Ovary (tissue), 9 donors: ENCODE results near the gene AMY2A. TPM values are rescaled to one million over a fixed set of nuclear protein-coding genes. Genes with fewer than 3 reads are reported as not detected.
"Not testable (repeated sequence)": the region's sequence is repeated elsewhere in the genome, so short reads cannot be mapped to it uniquely, and the experiment has no call there.

Source experiments
- DNase-seq, 5 donors: peaks; one replicate each; pipeline ENCODE4 v3.0.0-alpha.2; 2019 to 2020
- H3K27ac ChIP-seq, 2 donors: fragments of 200-600 bp; one replicate each; pipeline versions ENCODE4 v1.5.1 to v1.8.0; 2019 to 2022
- H3K27me3 ChIP-seq: fragments of 200-600 bp; one replicate; pipeline ENCODE4 v1.8.0; 2022
- H3K36me3 ChIP-seq: fragments of 200-600 bp; sonication (generic); one replicate; pipeline ENCODE4 v1.5.1; 2019
- H3K4me1 ChIP-seq: one replicate; pipeline ENCODE4 v1.8.1; 2013; ENCODE audit warnings: mild to moderate bottlenecking, moderate library complexity; ENCODE audit not compliant: insufficient read depth
- H3K4me3 ChIP-seq: fragments of 200-600 bp; sonication (generic); one replicate; pipeline ENCODE4 v1.5.1; 2017
- H3K9me3 ChIP-seq, 2 donors: fragments of 200-600 bp in 1 of 2; sonication (generic) in 1 of 2; one replicate each; pipeline versions ENCODE4 v1.5.1 to v1.8.1; 2013 to 2019; ENCODE audit warnings: mild to moderate bottlenecking in 1 of 2, moderate library complexity in 1 of 2
- WGBS, 3 donors: extraction: QIAGEN DNeasy Blood & Tissue Kit in 1 of 3; methylation state at CpG; one replicate each; pipeline versions ENCODE4 v1.1.5 to v1.1.7; 2013 to 2017; 5-methylcytosine and 5-hydroxymethylcytosine counted together
- intact Hi-C, 4 donors: fragments of 100-400 bp; cut with DNase I; formaldehyde crosslinking; loops; one replicate each; pipeline versions ENCODE4 v1.11.0 to v1.15.1; 2022 to 2023
- polyA plus RNA-seq, 2 donors: library from polyadenylated mRNA; stranded (reverse); fragments of 200-250 nt in 1 of 2; fragments of 350-450 nt in 1 of 2; fragmentation: Illumina TruSeq in 1 of 2; extraction: RNeasy Lipid Tissue Mini Kit (QIAGEN cat#74804) in 1 of 2; gene quantifications; one replicate each; pipeline ENCODE4 v1.2.3, GENCODE V29; 2013 to 2014
- small RNA-seq: library from RNA; depleted of rRNA; stranded (forward); fragments of <200 nt; gene quantifications from one replicate; pipeline ENCODE3, GENCODE V24; 2016
- total RNA-seq, 7 donors: library from RNA; depleted of rRNA in 2 of 7; stranded (reverse); fragments of >200 nt in 2 of 7; fragmentation: NEBNext Ultra II Directional in 3 of 7; extraction: Animal tissue kit (Norgen Biotek cat#: 25700) in 3 of 7; gene quantifications; one replicate each; pipeline versions ENCODE4 v1.1.0 to v1.2.4, GENCODE V29; 2016 to 2023
- donor health status: DM: no; HTN: no; CAD: no; lungs with moderate emphysema.
- donor health status: DM: no; HTN: no; CAD: no.
- donor health status: Bipolar disorder and iron deficiency.
- donor health status: DM: yes; HTN: yes; CAD: no.
- donor health status: DM: no; HTN: no; CAD: no.
- donor health status: DM: yes; HTN: yes; CAD: no.

AMY2A gene
- total and polyA plus RNA-seq, 9 donors = 0.15 to 6.9 (median 0.69) TPM; not detected in 4

- no CpG with 5 or more reads among the region's 5 CpGs for WGBS, 3 donors
- H3K27me3 ChIP-seq, DNase-seq, H3K27ac ChIP-seq, intact Hi-C loops, H3K36me3 ChIP-seq, H3K4me1 ChIP-seq, H3K4me3 ChIP-seq, H3K9me3 ChIP-seq: not testable (repeated sequence)
Measured at GRCh38 chr1:103655460-103655859, 38.2 kb downstream of the AMY2A start, which contains the start of gene AMY1A. Gene AMY1A, plus strand, starts transcription at chr1:103655760. Its CDS starts 571 bp downstream, at chr1:103656331.

Small RNA genes lying within 50 kb of the gene (small RNA-seq; reads per million reads assigned to genes)
- gene AC105272.1 = not detected

Other genes starting within 250 kb of the AMY2A start
- 10 to 100 TPM; 21.6 to 70.2 (median 33.0) TPM for gene RNPC3, start 91.7 kb upstream of the AMY2A start, total RNA-seq
- gene RNPC3, start 91.7 kb upstream of the AMY2A start, polyA plus RNA-seq = 10 to 100 TPM; 20.7 to 30.0 TPM
- gene AMY2B, start 45.8 kb upstream of the AMY2A start, total RNA-seq = 10 to 100 TPM; 25.1 to 59.7 (median 31.6) TPM
- gene AMY2B, start 45.8 kb upstream of the AMY2A start, polyA plus RNA-seq = 10 to 100 TPM; 16.3 to 17.4 TPM
- 10 to 100 TPM in 2 of 7 donors, not detected in 5; 13.3 to 17.5 TPM for gene AMY1A, start 38.3 kb downstream of the AMY2A start, total RNA-seq
- not detected for gene AMY1A, start 38.3 kb downstream of the AMY2A start, polyA plus RNA-seq
- 10 to 100 TPM in 1 of 7 donors, 1 to 10 TPM in 1, under 1 TPM in 1, not detected in 4; 0.85 to 35.5 (median 3.2) TPM for gene AMY1B, start 78.8 kb downstream of the AMY2A start, total RNA-seq
- not detected for gene AMY1B, start 78.8 kb downstream of the AMY2A start, polyA plus RNA-seq
- 10 to 100 TPM in 1 of 7 donors, 1 to 10 TPM in 2, under 1 TPM in 1, not detected in 3; 0.40 to 24.8 (median 5.3) TPM for gene AMY1C, start 132.5 kb downstream of the AMY2A start, total RNA-seq
- gene AMY1C, start 132.5 kb downstream of the AMY2A start, polyA plus RNA-seq = under 1 TPM in 1 of 2 donors, not detected in 1; 0.12 TPM